IMR-90 (cell line): ENCODE data around the gene STARD3.

Source experiments
- CEBPB ChIP-seq: IDR thresholded peaks from 2 replicates; pipeline ENCODE4 v1.6.1; 2012; ENCODE audit warnings: low read depth, low read length, improper control_type of control experiment
- CTCF ChIP-seq: conservative IDR thresholded peaks from 2 replicates; pipeline ENCODE4 v1.5.1; 2012; ENCODE audit warnings: mild to moderate bottlenecking, low read depth, low read length, improper control_type of control experiment
- ELK1 ChIP-seq: fragments of 150-350 bp; IDR thresholded peaks from 2 replicates; pipeline ENCODE4 v1.6.1; 2016; ENCODE audit warnings: low read depth, mild to moderate bottlenecking, low read length, moderate library complexity, borderline replicate concordance
- FOS ChIP-seq: fragments of 150-350 bp; IDR thresholded peaks from 2 replicates; pipeline ENCODE4 v1.6.1; 2016; ENCODE audit warnings: low read depth, low read length
- MXI1 ChIP-seq: IDR thresholded peaks from 2 replicates; pipeline ENCODE4 v1.6.1; 2012; ENCODE audit warnings: low read depth, mild to moderate bottlenecking, low read length, moderate library complexity, borderline replicate concordance
- NFE2L2 ChIP-seq: fragments of 150-350 bp; IDR thresholded peaks from 2 replicates; pipeline ENCODE4 v1.6.1; 2016; ENCODE audit warnings: low read depth, mild to moderate bottlenecking, low read length
- POLR2A ChIP-seq: IDR thresholded peaks from 2 replicates; pipeline ENCODE4 v1.6.1; 2012; ENCODE audit warnings: mild to moderate bottlenecking, low read depth, low read length
- RFX5 ChIP-seq: IDR thresholded peaks from 2 replicates; pipeline ENCODE4 v1.8.0; 2012; ENCODE audit warnings: low read depth, mild to moderate bottlenecking, low read length, moderate library complexity
- USF2 ChIP-seq: fragments of 150-350 bp; IDR thresholded peaks from 2 replicates; pipeline ENCODE4 v1.6.1; 2017; ENCODE audit warnings: mild to moderate bottlenecking, antibody characterized with exemption, low read length, low read depth

DNA sequence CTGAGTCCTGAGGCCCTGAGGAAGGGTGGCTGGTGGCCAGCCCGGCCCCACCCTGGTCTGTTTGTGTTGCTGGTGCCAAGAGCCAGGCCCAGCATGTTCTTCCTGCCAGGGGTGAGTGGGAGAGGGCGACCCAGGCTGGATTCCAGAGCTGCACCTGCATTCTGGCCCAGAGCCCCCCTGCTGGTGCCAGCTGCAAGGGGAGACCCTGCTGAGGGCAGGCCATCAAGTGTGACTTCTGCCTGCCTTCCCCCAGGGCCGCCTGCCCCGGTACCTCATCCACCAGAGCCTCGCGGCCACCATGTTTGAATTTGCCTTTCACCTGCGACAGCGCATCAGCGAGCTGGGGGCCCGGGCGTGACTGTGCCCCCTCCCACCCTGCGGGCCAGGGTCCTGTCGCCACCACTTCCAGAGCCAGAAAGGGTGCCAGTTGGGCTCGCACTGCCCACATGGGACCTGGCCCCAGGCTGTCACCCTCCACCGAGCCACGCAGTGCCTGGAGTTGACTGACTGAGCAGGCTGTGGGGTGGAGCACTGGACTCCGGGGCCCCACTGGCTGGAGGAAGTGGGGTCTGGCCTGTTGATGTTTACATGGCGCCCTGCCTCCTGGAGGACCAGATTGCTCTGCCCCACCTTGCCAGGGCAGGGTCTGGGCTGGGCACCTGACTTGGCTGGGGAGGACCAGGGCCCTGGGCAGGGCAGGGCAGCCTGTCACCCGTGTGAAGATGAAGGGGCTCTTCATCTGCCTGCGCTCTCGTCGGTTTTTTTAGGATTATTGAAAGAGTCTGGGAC lies 25.8 kb downstream of the STARD3 start:
- TF ChIP-seq CTCF (no peak), FOS (no peak), USF2 (no peak), ELK1 (no peak), CEBPB (no peak), NFE2L2 (no peak), POLR2A (no peak), RFX5 (no peak), MXI1 (no peak)
